Spleen (tissue), 7 donors: ENCODE measurements around the gene IL24.

Experiments used
- POLR2A ChIP-seq, 3 donors: fragments of 450-650 bp; IDR thresholded peaks; one replicate each; pipeline ENCODE4 v1.5.1; 2017; ENCODE audit warnings: antibody characterized with exemption in 3 of 3, mild to moderate bottlenecking in 1 of 3
- TF ChIP-seq, protein P1 (sequence below), 11 experiments: fragments of 200-600 bp in 7 of 11; fragments of 450-650 bp in 4 of 11; sonication (generic) in 4 of 11; IDR thresholded peaks in 8 of 11; conservative IDR thresholded peaks in 3 of 11; 1 replicate in 7 of 11; 2 replicates in 4 of 11; pipeline versions ENCODE4 v1.4.0 to v1.8.0; 2016 to 2021; ENCODE audit warnings: antibody characterized with exemption in 11 of 11, inconsistent platforms in 4 of 11, mild to moderate bottlenecking in 1 of 11
- donor health status: DM: no; HTN: no; CAD: no; lungs with moderate emphysema.
- donor health status: DM: no; HTN: no; CAD: no.
- donor health status: DM: no; HTN: no; CAD: no.

DNA sequence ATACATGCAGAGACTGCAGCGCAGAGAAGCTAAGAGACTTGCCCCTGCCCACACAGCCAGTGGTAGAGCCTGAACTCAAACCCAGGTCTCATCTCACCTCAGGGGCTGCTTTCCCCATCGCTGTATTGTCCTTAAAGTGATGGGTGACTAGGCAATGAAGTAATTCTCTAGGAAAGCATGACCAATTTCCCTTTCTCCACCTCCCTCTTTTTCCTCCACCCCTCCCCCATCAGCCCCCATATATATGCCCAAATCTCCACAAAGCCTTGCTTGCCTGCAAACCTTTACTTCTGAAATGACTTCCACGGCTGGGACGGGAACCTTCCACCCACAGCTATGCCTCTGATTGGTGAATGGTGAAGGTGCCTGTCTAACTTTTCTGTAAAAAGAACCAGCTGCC, at the start of gene IL24:
- TF ChIP-seq, protein P1, sequence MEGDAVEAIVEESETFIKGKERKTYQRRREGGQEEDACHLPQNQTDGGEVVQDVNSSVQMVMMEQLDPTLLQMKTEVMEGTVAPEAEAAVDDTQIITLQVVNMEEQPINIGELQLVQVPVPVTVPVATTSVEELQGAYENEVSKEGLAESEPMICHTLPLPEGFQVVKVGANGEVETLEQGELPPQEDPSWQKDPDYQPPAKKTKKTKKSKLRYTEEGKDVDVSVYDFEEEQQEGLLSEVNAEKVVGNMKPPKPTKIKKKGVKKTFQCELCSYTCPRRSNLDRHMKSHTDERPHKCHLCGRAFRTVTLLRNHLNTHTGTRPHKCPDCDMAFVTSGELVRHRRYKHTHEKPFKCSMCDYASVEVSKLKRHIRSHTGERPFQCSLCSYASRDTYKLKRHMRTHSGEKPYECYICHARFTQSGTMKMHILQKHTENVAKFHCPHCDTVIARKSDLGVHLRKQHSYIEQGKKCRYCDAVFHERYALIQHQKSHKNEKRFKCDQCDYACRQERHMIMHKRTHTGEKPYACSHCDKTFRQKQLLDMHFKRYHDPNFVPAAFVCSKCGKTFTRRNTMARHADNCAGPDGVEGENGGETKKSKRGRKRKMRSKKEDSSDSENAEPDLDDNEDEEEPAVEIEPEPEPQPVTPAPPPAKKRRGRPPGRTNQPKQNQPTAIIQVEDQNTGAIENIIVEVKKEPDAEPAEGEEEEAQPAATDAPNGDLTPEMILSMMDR (IDR thresholded peaks at IDR 0.05 in 8 of 11, conservative IDR thresholded peaks at IDR 0.05 in 3 of 11): no peak
- no peak for TF ChIP-seq POLR2A (IDR thresholded peaks at IDR 0.05)
